GM12878 (cell line): ENCODE data around the gene RFX5. TPM values are rescaled to one million over a fixed set of nuclear protein-coding genes. Genes with fewer than 3 reads are reported as not detected.
"Not testable (repeated sequence)": the region's sequence is repeated elsewhere in the genome, so short reads cannot be mapped to it uniquely, and the experiment has no call there.

Experiments used
- ATAC-seq: fragments of 200-7000 bp; cut with Tn5 transposase; 3 replicates; pipeline ENCODE4 v1.9.1; 2020; ENCODE audit warnings: mild to moderate bottlenecking, moderate library complexity
- BruUV-seq: library from RNA; stranded (reverse); fragments of 400-500 nt; replicated peaks from 2 replicates; lab custom pipeline; 2021; lab: Mats Ljungman, UMichigan
- CTCF ChIA-PET: fragments of 300-600 bp; sonication (Branson Sonifier 250); formaldehyde crosslinking; extraction: SDS; loops from one replicate; lab custom pipeline; 2021; ENCODE audit warnings: inconsistent platforms; lab: Yijun Ruan, JAX
- POLR2A ChIA-PET: fragments of 350-600 bp; formaldehyde crosslinking; extraction: SDS; loops from one replicate; lab custom pipeline; 2021; ENCODE audit warnings: inconsistent platforms; lab: Charles Lee
- RAD21 ChIA-PET: fragments of 300-600 bp; sonication (Branson Sonifier 250); formaldehyde crosslinking; loops from one replicate; lab custom pipeline; 2023; ENCODE audit warnings: antibody characterized with exemption; ENCODE audit not compliant: unreplicated experiment; lab: Charles Lee
- SMC1A ChIA-PET: fragments of 300-600 bp; sonication (Branson Sonifier 250); formaldehyde crosslinking; loops from one replicate; lab custom pipeline; 2023; ENCODE audit not compliant: unreplicated experiment, uncharacterized antibody; lab: Charles Lee
- DNase-seq: peaks from one replicate; pipeline ENCODE4 v3.0.0-alpha.2; 2011; ENCODE audit warnings: low read depth, low spot score
- FAIRE-seq: peaks from 3 replicates; lab custom pipeline; 2011; peaks lifted over from hg19 to GRCh38; lab: Jason Lieb, UNC
- H2AFZ ChIP-seq: 2 replicates; pipeline ENCODE4 v1.6.0; 2011; ENCODE audit warnings: low read depth, low read length, control low read depth; ENCODE audit not compliant: control insufficient read depth
- H3K27ac ChIP-seq: 2 replicates; pipeline ENCODE4 v1.5.1; 2011; ENCODE audit warnings: control low read depth; ENCODE audit not compliant: control insufficient read depth, insufficient read depth
- H3K27me3 ChIP-seq, 2 experiments: replicated peaks in 1 of 2; 2 replicates each; pipeline versions ENCODE4 v1.6.0 to v1.6.1; 2011; ENCODE audit warnings: low read length in 1 of 2; ENCODE audit not compliant: control insufficient read depth in 2 of 2, insufficient read depth in 2 of 2
- H3K36me3 ChIP-seq, 2 experiments: 2 replicates each; pipeline ENCODE4 v1.5.1; 2011; ENCODE audit warnings: low read length in 1 of 2; ENCODE audit not compliant: control insufficient read depth in 2 of 2, insufficient read depth in 2 of 2
- H3K4me1 ChIP-seq: 2 replicates; pipeline ENCODE4 v1.6.1; 2011; ENCODE audit warnings: mild to moderate bottlenecking, low read length, moderate library complexity, mixed read lengths; ENCODE audit not compliant: control insufficient read depth, insufficient read depth
- H3K4me2 ChIP-seq: 2 replicates; pipeline ENCODE4 v1.6.0; 2011; ENCODE audit warnings: control low read depth; ENCODE audit not compliant: control insufficient read depth, insufficient read depth
- H3K4me3 ChIP-seq: fragments of 200-600 bp; sonication (generic); 2 replicates; pipeline ENCODE4 v1.5.1; 2016
- H3K79me2 ChIP-seq: 2 replicates; pipeline ENCODE4 v1.6.0; 2011; ENCODE audit warnings: low read length; ENCODE audit not compliant: control insufficient read depth, insufficient read depth
- H3K9ac ChIP-seq: 2 replicates; pipeline ENCODE4 v1.8.0; 2011; ENCODE audit warnings: low read length, control low read depth, mixed read lengths; ENCODE audit not compliant: control insufficient read depth, insufficient read depth
- H3K9me3 ChIP-seq: replicated peaks from 3 replicates; pipeline ENCODE4 v1.5.1; 2011; ENCODE audit warnings: mild to moderate bottlenecking, low read length; ENCODE audit not compliant: control insufficient read depth, insufficient read depth
- H4K20me1 ChIP-seq: 2 replicates; pipeline ENCODE4 v1.6.0; 2011; ENCODE audit not compliant: control insufficient read depth, insufficient read depth
- CBX5 ChIP-seq: sonication (generic); IDR thresholded peaks from 2 replicates; pipeline ENCODE4 v1.6.1; 2016; ENCODE audit warnings: low read depth, moderate library complexity, mild to moderate bottlenecking, inconsistent platforms
- FOXK2 ChIP-seq: fragments of 450-650 bp; IDR thresholded peaks from 2 replicates; pipeline ENCODE4 v1.6.1; 2017; ENCODE audit warnings: mild to moderate bottlenecking, moderate library complexity
- FOXM1 ChIP-seq: IDR thresholded peaks from 2 replicates; pipeline ENCODE4 v1.6.1; 2012; ENCODE audit warnings: low read depth, mild to moderate bottlenecking, inconsistent platforms, low read length, moderate library complexity
- NR2F1 ChIP-seq: fragments of 450-650 bp; conservative IDR thresholded peaks from 2 replicates; pipeline ENCODE4 v1.6.1; 2017; ENCODE audit warnings: mild to moderate bottlenecking
- POLR2AphosphoS5 ChIP-seq: IDR thresholded peaks from 2 replicates; pipeline ENCODE4 v1.6.1; 2011; ENCODE audit warnings: mild to moderate bottlenecking, low read length, inconsistent platforms
- POU2F2 ChIP-seq: IDR thresholded peaks from 3 replicates; pipeline ENCODE4 v1.6.1; 2011; ENCODE audit warnings: low read depth, mild to moderate bottlenecking, low read length, borderline replicate concordance
- SMARCA5 ChIP-seq: fragments of 450-650 bp; IDR thresholded peaks from 2 replicates; pipeline ENCODE4 v1.6.1; 2017; ENCODE audit warnings: mild to moderate bottlenecking
- ZNF622 ChIP-seq: fragments of 450-650 bp; IDR thresholded peaks from 2 replicates; pipeline ENCODE4 v1.6.1; 2017; ENCODE audit warnings: mild to moderate bottlenecking, inconsistent platforms
- WGBS: methylation state at CpG from one replicate; pipeline ENCODE4 v1.1.6; 2016; ENCODE audit warnings: low lambda C conversion rate; ENCODE audit not compliant: insufficient replicate concordance, insufficient coverage; ENCODE audit errors: missing lambda C conversion rate; 5-methylcytosine and 5-hydroxymethylcytosine counted together
- in situ Hi-C: fragments of 300-500 bp; cut with MboI; formaldehyde crosslinking; loops from 9 replicates; pipeline ENCODE4 v1.14.3; 2018; ENCODE audit warnings: mixed read lengths
- intact Hi-C: fragments of 100-400 bp; cut with micrococcal nuclease; formaldehyde crosslinking; loops from one replicate; pipeline ENCODE4 v1.14.2; 2022; ENCODE audit not compliant: unreplicated experiment
- polyA plus RNA-seq, 11 experiments: library from polyadenylated mRNA; depleted of rRNA in 4 of 11; unstranded in 6 of 11; stranded (reverse) in 5 of 11; fragments of >200 nt; fragmentation: Nextera tagmentation in 4 of 11; fragmentation: Illumina TruSeq in 1 of 11; extraction: Ambion mirVana in 4 of 11; extraction: Trizol in 1 of 11; gene quantifications; 1 replicate in 1 of 11; 2 replicates in 10 of 11; pipeline versions ENCODE4 v1.2.1 to v1.2.3, GENCODE V29; 2011 to 2016; ENCODE audit warnings: inconsistent platforms in 2 of 11, missing spikeins in 2 of 11, low read depth in 1 of 11
- total RNA-seq, 4 experiments: library from RNA; depleted of rRNA in 3 of 4; stranded (reverse); fragments of >200 nt in 3 of 4; fragmentation: Illumina TruSeq in 1 of 4; extraction: Trizol in 1 of 4; gene quantifications; 2 replicates each; pipeline versions ENCODE4 v1.2.1 to v1.2.3, GENCODE V29; 2013 to 2021

RFX5 gene
- total and polyA plus RNA-seq, 10 of the 15 experiments (the other 5 are each of a cell fraction or from before 2014, with no cell fraction given) = 14.1 to 198 (median 124) TPM

- no peak overlapping the region for H3K4me3 ChIP-seq
- 95% methylated on average over 6 of the region's 6 CpGs for WGBS
- no peaks in the 10 kb centered on the region for H3K27me3 ChIP-seq
- H3K27ac ChIP-seq = no peak overlapping the region
- H4K20me1 ChIP-seq = no peaks in the 10 kb centered on the region
- ChIA-PET POLR2A (interaction anchor here (0.6 kb wide), 1 partner anchor 16 kb away, joined by 4 read pairs; no protein-coding TSS in a partner anchor), CTCF (interaction anchor here (1.0 to 2.9 kb wide), 3 partner anchors 11 to 195 kb away, joined by 3 to 26 read pairs (median 7); no protein-coding TSS in a partner anchor), RAD21 (no interaction called here), SMC1A (interaction anchor here (0.6 to 2.2 kb wide), 4 partner anchors 25 to 665 kb away, joined by 3 to 8 read pairs (median 4); partner anchors contain the start of gene PI4KB)
- no peak overlapping the region for H2AFZ ChIP-seq
- TF ChIP-seq FOXK2 (no peak), FOXM1 (no peak), POLR2AphosphoS5 (no peak), ZNF622 (no peak), SMARCA5 (no peak), POU2F2 (no peak), NR2F1 (no peak), CBX5 (peak; percentile 48; the same call in 1 of the 2 replicates)
- FAIRE-seq (no peak), ATAC-seq (no peak), DNase-seq (no peak)
- H3K4me2 ChIP-seq = no peak overlapping the region
- H3K9ac ChIP-seq = no peak overlapping the region
- H3K79me2 ChIP-seq = no peaks in the 10 kb centered on the region
- no peaks in the 10 kb centered on the region; the same call in 2 of the 3 replicates for H3K9me3 ChIP-seq
- intact Hi-C loops = no loop called here
- in situ Hi-C loops = no loop called here
- peaks cover 7% of the 10 kb centered on the region for H3K4me1 ChIP-seq
- no peaks in the 10 kb centered on the region for H3K36me3 ChIP-seq
- no TSS peak for BruUV-seq
Measured at GRCh38 chr1:151352021-151352718, 5.1 kb upstream of the RFX5 start.

GRCh38 chr1:151350323-151350722 is 3.3 kb upstream of the RFX5 start:
- H3K36me3 ChIP-seq, H3K27me3 ChIP-seq, H3K4me1 ChIP-seq, H3K4me3 ChIP-seq, in situ Hi-C loops, H3K4me2 ChIP-seq, DNase-seq, H2AFZ ChIP-seq, intact Hi-C loops, H3K27ac ChIP-seq, ATAC-seq, FAIRE-seq, H4K20me1 ChIP-seq, BruUV-seq, H3K9me3 ChIP-seq, H3K9ac ChIP-seq: not testable (repeated sequence)
- WGBS = 94% methylated on average over 9 of the region's 9 CpGs
- RAD21 ChIA-PET = interaction anchor here (1.2 kb wide), 1 partner anchor 49 kb away, joined by 3 read pairs; the partner anchor contains the start of gene PSMB4
- SMC1A ChIA-PET = interaction anchor here (1.1 to 1.9 kb wide), 3 partner anchors 9 to 48 kb away, joined by 3 to 7 read pairs (median 6); partner anchors contain the start of gene PSMB4
- POLR2A ChIA-PET = interaction anchor here (1.3 to 4.1 kb wide), 2 partner anchors 9 to 24 kb away, joined by 4 to 22 read pairs; partner anchors contain the start of gene PI4KB
- peaks cover 12% of the 10 kb centered on the region for H3K79me2 ChIP-seq
- CTCF ChIA-PET = interaction anchor here (1.3 to 2.9 kb wide), 3 partner anchors 9 to 49 kb away, joined by 8 to 26 read pairs (median 11); partner anchors contain the start of gene PSMB4
